HepG2 (cell line): ENCODE data around the gene CSNK1D. TPM values are rescaled to one million over a fixed set of nuclear protein-coding genes. Genes with fewer than 3 reads are reported as not detected.

Experiments
- ARNT ChIP-seq: fragments of 450-650 bp; IDR thresholded peaks from 2 replicates; pipeline ENCODE4 v1.6.1; 2017
- ELF4 ChIP-seq: sonication (generic); formaldehyde crosslinking; IDR thresholded peaks from 2 replicates; pipeline ENCODE4 v1.5.0; 2020; ENCODE audit warnings: missing genetic modification reagents, mild to moderate bottlenecking, moderate library complexity, borderline replicate concordance
- FOSL2 ChIP-seq: sonication (generic); formaldehyde crosslinking; IDR thresholded peaks from 2 replicates; pipeline ENCODE4 v1.4.0; 2020; ENCODE audit warnings: missing genetic modification reagents
- PLRG1 ChIP-seq: fragments of 450-650 bp; conservative IDR thresholded peaks from 2 replicates; pipeline ENCODE4 v1.6.1; 2016
- POGZ ChIP-seq: sonication (generic); formaldehyde crosslinking; IDR thresholded peaks from 2 replicates; pipeline ENCODE4 v1.4.0; 2020; ENCODE audit warnings: mild to moderate bottlenecking, missing genetic modification reagents
- SP2 ChIP-seq: sonication (generic); formaldehyde crosslinking; IDR thresholded peaks from 2 replicates; pipeline ENCODE4 v1.5.1; 2020; ENCODE audit warnings: mild to moderate bottlenecking, missing genetic modification reagents
- SYNCRIP ChIP-seq: fragments of 200-400 bp; formaldehyde crosslinking; IDR thresholded peaks from 2 replicates; pipeline ENCODE4 v1.6.1; 2018; ENCODE audit warnings: mild to moderate bottlenecking, low read depth, low read length; ENCODE audit not compliant: insufficient read depth
- ZFP82 ChIP-seq: sonication (generic); formaldehyde crosslinking; IDR thresholded peaks from 2 replicates; pipeline ENCODE4 v1.5.1; 2020; ENCODE audit warnings: mild to moderate bottlenecking, missing genetic modification reagents, borderline replicate concordance
- ZNF136 ChIP-seq: sonication (generic); formaldehyde crosslinking; IDR thresholded peaks from 2 replicates; pipeline ENCODE4 v1.8.1; 2022; ENCODE audit warnings: low read depth, mild to moderate bottlenecking, moderate library complexity, missing genetic modification reagents
- ZNF20 ChIP-seq: sonication (generic); formaldehyde crosslinking; IDR thresholded peaks from 2 replicates; pipeline ENCODE4 v1.4.0; 2020; ENCODE audit warnings: mild to moderate bottlenecking, moderate library complexity, missing genetic modification reagents
- ZNF367 ChIP-seq: sonication (generic); formaldehyde crosslinking; IDR thresholded peaks from 2 replicates; pipeline ENCODE4 v1.4.0; 2020; ENCODE audit warnings: missing genetic modification reagents, borderline replicate concordance
- ZNF616 ChIP-seq: sonication (generic); formaldehyde crosslinking; IDR thresholded peaks from 2 replicates; pipeline ENCODE4 v1.5.0; 2020; ENCODE audit warnings: low read depth, mild to moderate bottlenecking, missing genetic modification reagents
- polyA plus RNA-seq, 8 experiments: library from polyadenylated mRNA; depleted of rRNA in 3 of 8; stranded (reverse) in 7 of 8; unstranded in 1 of 8; fragments of >200 nt; fragmentation: Illumina TruSeq in 4 of 8; extraction: Trizol in 4 of 8; gene quantifications; 2 replicates each; pipeline versions ENCODE4 v1.2.1 to v1.2.3, GENCODE V29; 2011 to 2016; ENCODE audit warnings: low read depth in 4 of 8, missing spikeins in 1 of 8, mixed read lengths in 1 of 8; ENCODE audit not compliant: insufficient read depth in 1 of 8
- total RNA-seq, 5 experiments: library from RNA; depleted of rRNA; stranded (reverse); fragments of >200 nt; fragmentation: Illumina TruSeq; extraction: Trizol; gene quantifications; 2 replicates each; pipeline ENCODE4 v1.2.3, GENCODE V29; 2016; ENCODE audit warnings: low read depth in 1 of 5
- TF ChIP-seq, protein P1 (sequence below): sonication (generic); formaldehyde crosslinking; IDR thresholded peaks from 2 replicates; pipeline ENCODE4 v1.5.0; 2020; ENCODE audit warnings: missing genetic modification reagents
- TF ChIP-seq, protein P2 (sequence below): sonication (generic); formaldehyde crosslinking; IDR thresholded peaks from 2 replicates; pipeline ENCODE4 v1.4.0; 2020; ENCODE audit warnings: low read depth, mild to moderate bottlenecking, missing genetic modification reagents
- TF ChIP-seq, protein P3 (sequence below): sonication (generic); formaldehyde crosslinking; IDR thresholded peaks from 2 replicates; pipeline ENCODE4 v1.4.0; 2020; ENCODE audit warnings: missing genetic modification reagents, mild to moderate bottlenecking, borderline replicate concordance

CSNK1D gene
- total and polyA plus RNA-seq, 2 of the 13 experiments (the other 11 are each of a cell fraction or from before 2014, with no cell fraction given), result 31.5 to 128 TPM

GRCh38 chr17:82317394-82318168 lies 44.1 kb upstream of the CSNK1D start, which contains the start of gene CD7 (continued):
- TF ChIP-seq ZFP82 (CRISPR knock-in tag), result no peak
- TF ChIP-seq SYNCRIP, result no peak
- TF ChIP-seq, protein P1, sequence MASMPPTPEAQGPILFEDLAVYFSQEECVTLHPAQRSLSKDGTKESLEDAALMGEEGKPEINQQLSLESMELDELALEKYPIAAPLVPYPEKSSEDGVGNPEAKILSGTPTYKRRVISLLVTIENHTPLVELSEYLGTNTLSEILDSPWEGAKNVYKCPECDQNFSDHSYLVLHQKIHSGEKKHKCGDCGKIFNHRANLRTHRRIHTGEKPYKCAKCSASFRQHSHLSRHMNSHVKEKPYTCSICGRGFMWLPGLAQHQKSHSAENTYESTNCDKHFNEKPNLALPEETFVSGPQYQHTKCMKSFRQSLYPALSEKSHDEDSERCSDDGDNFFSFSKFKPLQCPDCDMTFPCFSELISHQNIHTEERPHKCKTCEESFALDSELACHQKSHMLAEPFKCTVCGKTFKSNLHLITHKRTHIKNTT (CRISPR knock-in tag), result no peak
- TF ChIP-seq ELF4 (CRISPR knock-in tag), result no peak
- TF ChIP-seq FOSL2 (CRISPR knock-in tag), result no peak; the same call in 1 of the 2 replicates
- TF ChIP-seq, protein P2, sequence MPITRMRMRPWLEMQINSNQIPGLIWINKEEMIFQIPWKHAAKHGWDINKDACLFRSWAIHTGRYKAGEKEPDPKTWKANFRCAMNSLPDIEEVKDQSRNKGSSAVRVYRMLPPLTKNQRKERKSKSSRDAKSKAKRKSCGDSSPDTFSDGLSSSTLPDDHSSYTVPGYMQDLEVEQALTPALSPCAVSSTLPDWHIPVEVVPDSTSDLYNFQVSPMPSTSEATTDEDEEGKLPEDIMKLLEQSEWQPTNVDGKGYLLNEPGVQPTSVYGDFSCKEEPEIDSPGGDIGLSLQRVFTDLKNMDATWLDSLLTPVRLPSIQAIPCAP (CRISPR knock-in tag), result peak; percentile 83; the same call in 1 of the 2 replicates
- TF ChIP-seq PLRG1, result no peak
- peak; percentile 77 for TF ChIP-seq POGZ (CRISPR knock-in tag)
- peak; percentile 12; the same call in 1 of the 2 replicates for TF ChIP-seq ZNF616 (CRISPR knock-in tag)
- no peak for TF ChIP-seq ZNF20 (CRISPR knock-in tag)
- TF ChIP-seq ARNT, result no peak
- TF ChIP-seq ZNF367 (CRISPR knock-in tag), result no peak
- no peak for TF ChIP-seq SP2 (CRISPR knock-in tag)
- peak; percentile 62; the same call in 1 of the 2 replicates for TF ChIP-seq ZNF136
- TF ChIP-seq, protein P3, sequence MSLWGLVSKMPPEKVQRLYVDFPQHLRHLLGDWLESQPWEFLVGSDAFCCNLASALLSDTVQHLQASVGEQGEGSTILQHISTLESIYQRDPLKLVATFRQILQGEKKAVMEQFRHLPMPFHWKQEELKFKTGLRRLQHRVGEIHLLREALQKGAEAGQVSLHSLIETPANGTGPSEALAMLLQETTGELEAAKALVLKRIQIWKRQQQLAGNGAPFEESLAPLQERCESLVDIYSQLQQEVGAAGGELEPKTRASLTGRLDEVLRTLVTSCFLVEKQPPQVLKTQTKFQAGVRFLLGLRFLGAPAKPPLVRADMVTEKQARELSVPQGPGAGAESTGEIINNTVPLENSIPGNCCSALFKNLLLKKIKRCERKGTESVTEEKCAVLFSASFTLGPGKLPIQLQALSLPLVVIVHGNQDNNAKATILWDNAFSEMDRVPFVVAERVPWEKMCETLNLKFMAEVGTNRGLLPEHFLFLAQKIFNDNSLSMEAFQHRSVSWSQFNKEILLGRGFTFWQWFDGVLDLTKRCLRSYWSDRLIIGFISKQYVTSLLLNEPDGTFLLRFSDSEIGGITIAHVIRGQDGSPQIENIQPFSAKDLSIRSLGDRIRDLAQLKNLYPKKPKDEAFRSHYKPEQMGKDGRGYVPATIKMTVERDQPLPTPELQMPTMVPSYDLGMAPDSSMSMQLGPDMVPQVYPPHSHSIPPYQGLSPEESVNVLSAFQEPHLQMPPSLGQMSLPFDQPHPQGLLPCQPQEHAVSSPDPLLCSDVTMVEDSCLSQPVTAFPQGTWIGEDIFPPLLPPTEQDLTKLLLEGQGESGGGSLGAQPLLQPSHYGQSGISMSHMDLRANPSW, result 0 out of 2 replicates have a peak, but pooled peaks have one; percentile 62
